Neural cell (in vitro differentiated cells): ENCODE data around the gene C16orf89. TPM values are rescaled to one million over a fixed set of nuclear protein-coding genes. Genes with fewer than 3 reads are reported as not detected.
A peak's percentile ranks its signal among the peaks of the same experiment; 100 is the strongest.

Experiments
- H2AFZ ChIP-seq: fragments of 200-600, 300-800 bp; sonication (generic), shearing (Covaris generic); 2 replicates; pipeline ENCODE4 v1.6.0; 2014; ENCODE audit warnings: low read depth, mild to moderate bottlenecking, antibody characterized with exemption, low read length, moderate library complexity
- H3F3A ChIP-seq: fragments of 200-600 bp; shearing (Covaris generic); 2 replicates; pipeline ENCODE4 v1.6.1; 2016; ENCODE audit warnings: mild to moderate bottlenecking, moderate library complexity, mixed read lengths, antibody characterized with exemption, low read length; ENCODE audit not compliant: insufficient read depth, poor library complexity, severe bottlenecking
- H3K27ac ChIP-seq: fragments of 200-600, 300-800 bp; sonication (generic), shearing (Covaris generic); 2 replicates; pipeline ENCODE4 v1.5.1; 2014; ENCODE audit warnings: mild to moderate bottlenecking, low read length, moderate library complexity
- H3K27me3 ChIP-seq: fragments of 300-800, 200-600 bp; sonication (generic), shearing (Covaris generic); 2 replicates; pipeline ENCODE4 v1.6.0; 2014; ENCODE audit warnings: mild to moderate bottlenecking, low read depth, low read length, moderate library complexity; ENCODE audit not compliant: insufficient read depth
- H3K36me3 ChIP-seq: fragments of 300-800, 200-600 bp; sonication (generic), shearing (Covaris generic); 2 replicates; pipeline ENCODE4 v1.5.1; 2014; ENCODE audit warnings: mild to moderate bottlenecking, antibody characterized with exemption, low read length, moderate library complexity; ENCODE audit not compliant: insufficient read depth
- H3K4me2 ChIP-seq: fragments of 300-800, 200-600 bp; sonication (generic), shearing (Covaris generic); 2 replicates; pipeline ENCODE4 v1.6.0; 2014; ENCODE audit warnings: mild to moderate bottlenecking, low read length
- H3K4me3 ChIP-seq: fragments of 300-800, 200-600 bp; sonication (generic), shearing (Covaris generic); 2 replicates; pipeline ENCODE4 v1.5.1; 2014; ENCODE audit warnings: mild to moderate bottlenecking, low read length, moderate library complexity
- H3K79me2 ChIP-seq: fragments of 200-600 bp; shearing (Covaris generic); replicated peaks from 2 replicates; pipeline ENCODE4 v1.6.0; 2014; ENCODE audit warnings: mild to moderate bottlenecking, low read length, moderate library complexity; ENCODE audit not compliant: insufficient read depth
- H3K9ac ChIP-seq: fragments of 300-800, 200-600 bp; sonication (generic), shearing (Covaris generic); 2 replicates; pipeline ENCODE4 v1.6.1; 2016; ENCODE audit warnings: mild to moderate bottlenecking, low read length, mixed read lengths
- H3K9me2 ChIP-seq: fragments of 200-600 bp; shearing (Covaris generic); 2 replicates; pipeline ENCODE4 v1.6.1; 2016; ENCODE audit warnings: mild to moderate bottlenecking, low read length, mixed read lengths; ENCODE audit not compliant: insufficient read depth
- H3K9me3 ChIP-seq: fragments of 200-600, 300-800 bp; sonication (generic), shearing (Covaris generic); 2 replicates; pipeline ENCODE4 v1.6.1; 2016; ENCODE audit warnings: mild to moderate bottlenecking, mixed run types, low read length, moderate library complexity, mixed read lengths
- H4K20me1 ChIP-seq: fragments of 200-600 bp; shearing (Covaris generic); 2 replicates; pipeline ENCODE4 v1.6.1; 2016; ENCODE audit warnings: mild to moderate bottlenecking, mixed run types; ENCODE audit not compliant: insufficient read depth
- CTCF ChIP-seq: fragments of 450-650 bp; IDR thresholded peaks from 2 replicates; pipeline ENCODE4 v1.5.1; 2014; ENCODE audit warnings: antibody characterized with exemption, mild to moderate bottlenecking, moderate library complexity; ENCODE audit not compliant: poor library complexity, severe bottlenecking
- EP300 ChIP-seq: fragments of 450-650 bp; conservative IDR thresholded peaks from 2 replicates; pipeline ENCODE4 v1.6.1; 2014; ENCODE audit warnings: antibody characterized with exemption, mild to moderate bottlenecking, moderate library complexity; ENCODE audit not compliant: poor library complexity, severe bottlenecking
- EZH2 ChIP-seq: fragments of 200-600, 300-800 bp; shearing (Covaris generic), sonication (generic); IDR thresholded peaks from 2 replicates; pipeline ENCODE4 v1.6.1; 2014; ENCODE audit warnings: antibody characterized with exemption, low read length, borderline replicate concordance, mild to moderate bottlenecking; ENCODE audit not compliant: insufficient read depth, poor library complexity, severe bottlenecking
- MXI1 ChIP-seq: fragments of 450-650 bp; conservative IDR thresholded peaks from 2 replicates; pipeline ENCODE4 v1.6.1; 2014; ENCODE audit warnings: antibody characterized with exemption, mild to moderate bottlenecking; ENCODE audit not compliant: poor library complexity, severe bottlenecking
- POLR2AphosphoS5 ChIP-seq: IDR thresholded peaks from 2 replicates; pipeline ENCODE4 v1.6.1; 2012
- RAD21 ChIP-seq: fragments of 450-650 bp; conservative IDR thresholded peaks from 2 replicates; pipeline ENCODE4 v1.6.1; 2014; ENCODE audit warnings: antibody characterized with exemption, mild to moderate bottlenecking, moderate library complexity
- REST ChIP-seq: IDR thresholded peaks from 2 replicates; pipeline ENCODE4 v1.6.1; 2012; ENCODE audit warnings: borderline replicate concordance
- SMC3 ChIP-seq: fragments of 450-650 bp; conservative IDR thresholded peaks from 2 replicates; pipeline ENCODE4 v1.6.1; 2014; ENCODE audit warnings: antibody characterized with exemption, mild to moderate bottlenecking, moderate library complexity; ENCODE audit not compliant: poor library complexity
- TAF1 ChIP-seq: IDR thresholded peaks from 2 replicates; pipeline ENCODE4 v1.6.1; 2012; ENCODE audit warnings: low read depth
- polyA plus RNA-seq: library from polyadenylated mRNA; depleted of rRNA; stranded (reverse); fragments of >200 nt; gene quantifications from 2 replicates; pipeline ENCODE4 v1.2.3, GENCODE V29; 2014

The C16orf89 gene
- polyA plus RNA-seq, 1 donor from 2014 or later: not detected

GRCh38 chr16:5026664-5027063 is 39.1 kb downstream of the C16orf89 start (continued):
- no peak for TF ChIP-seq CTCF

- no peaks in the 10 kb centered on the region for H3F3A ChIP-seq
- H3K79me2 ChIP-seq: no peaks in the 10 kb centered on the region
- H3K36me3 ChIP-seq: no peaks in the 10 kb centered on the region
- H3K4me3 ChIP-seq: no peak overlapping the region
- H3K9ac ChIP-seq: no peak overlapping the region
- H4K20me1 ChIP-seq: no peaks in the 10 kb centered on the region
- TF ChIP-seq POLR2AphosphoS5 (no peak), MXI1 (no peak), TAF1 (no peak), REST (no peak), EZH2 (no peak), RAD21 (no peak), CTCF (no peak), EP300 (no peak), SMC3 (no peak)
- H3K9me3 ChIP-seq: no peaks in the 10 kb centered on the region
- H3K27me3 ChIP-seq: no peaks in the 10 kb centered on the region
- no peaks in the 10 kb centered on the region for H3K9me2 ChIP-seq
- no peak overlapping the region for H3K4me2 ChIP-seq
- H3K27ac ChIP-seq: no peak overlapping the region
- no peak overlapping the region for H2AFZ ChIP-seq
Observed at GRCh38 chr16:5025171-5025632, 40.6 kb downstream of the C16orf89 start.

GRCh38 chr16:5024632-5025031 is 41.1 kb downstream of the C16orf89 start:
- Histone ChIP-seq H3K9me3 (no peaks in the 10 kb centered on the region), H4K20me1 (no peaks in the 10 kb centered on the region), H3K79me2 (no peaks in the 10 kb centered on the region), H3K4me2 (no peak overlapping the region), H3K9me2 (no peaks in the 10 kb centered on the region), H3K27me3 (no peaks in the 10 kb centered on the region), H3K27ac (no peak overlapping the region), H3F3A (no peaks in the 10 kb centered on the region), H2AFZ (no peak overlapping the region), H3K36me3 (no peaks in the 10 kb centered on the region), H3K9ac (no peak overlapping the region), H3K4me3 (no peak overlapping the region)
- TF ChIP-seq CTCF (no peak), SMC3 (peak; percentile 15)
